Astrocyte of the spinal cord (primary cell): ENCODE results near the gene FALEC.
A peak's percentile ranks its signal among the peaks of the same experiment; 100 is the strongest.

Experiments
- DNase-seq: peaks from one replicate; pipeline ENCODE4 v3.0.0; 2011; ENCODE audit warnings: low read depth, low spot score
- H3K4me3 ChIP-seq: 2 replicates; pipeline ENCODE4 v1.5.1; 2011; ENCODE audit warnings: low read depth, mild to moderate bottlenecking, low read length, moderate library complexity
- CTCF ChIP-seq: IDR thresholded peaks from 2 replicates; pipeline ENCODE4 v1.5.1; 2012; ENCODE audit warnings: low read depth, mild to moderate bottlenecking, low read length, inconsistent platforms
- in situ Hi-C: cut with HindIII; loops from 2 replicates; pipeline ENCODE4 v1.10.0; 2017; ENCODE audit warnings: low sequenced_read_pairs

FALEC gene

GRCh38 chr1:150507912-150508864 is 7.4 kb upstream of the FALEC start, which contains the start of gene ECM1:
Gene ECM1 (plus strand): TSS chr1:150508109. CDS start chr1:150508210, 101 bp downstream.
- TF ChIP-seq CTCF: no peak
- H3K4me3 ChIP-seq: peak within 1 kb of the TSS; percentile 24
- in situ Hi-C loops: no loop called here
- peak; percentile 73 for DNase-seq

- TF ChIP-seq CTCF: no peak
- no peak overlapping the region for H3K4me3 ChIP-seq
- DNase-seq: no peak
- in situ Hi-C loops: no loop called here
These were observed 6.6 kb upstream of the FALEC start for GRCh38 chr1:150508982-150509381.

GRCh38 chr1:150511551-150511950 is 4.0 kb upstream of the FALEC start:
- no peak for DNase-seq
- TF ChIP-seq CTCF: no peak
- in situ Hi-C loops: no loop called here
- H3K4me3 ChIP-seq: no peak overlapping the region

- no peak for DNase-seq
- no peak for TF ChIP-seq CTCF
- in situ Hi-C loops: no loop called here
- H3K4me3 ChIP-seq: no peak overlapping the region
These were observed 3.4 kb upstream of the FALEC start for GRCh38 chr1:150511985-150512660.

GRCh38 chr1:150512846-150513245 is 2.7 kb upstream of the FALEC start:
- in situ Hi-C loops: no loop called here
- TF ChIP-seq CTCF: no peak
- DNase-seq: no peak
- H3K4me3 ChIP-seq: no peak overlapping the region

- no peak overlapping the region for H3K4me3 ChIP-seq
- DNase-seq: no peak
- no peak for TF ChIP-seq CTCF
- in situ Hi-C loops: no loop called here
These were observed 2.2 kb upstream of the FALEC start for GRCh38 chr1:150513351-150513791.
